ENCODE measurements around the gene CUTC. TPM values are rescaled to one million over a fixed set of nuclear protein-coding genes. Genes with fewer than 3 reads are reported as not detected.

Gene CUTC
- total and polyA plus RNA-seq, 4 donors: 13.0 to 24.7 (median 20.6) TPM

- TF ChIP-seq, protein P1, sequence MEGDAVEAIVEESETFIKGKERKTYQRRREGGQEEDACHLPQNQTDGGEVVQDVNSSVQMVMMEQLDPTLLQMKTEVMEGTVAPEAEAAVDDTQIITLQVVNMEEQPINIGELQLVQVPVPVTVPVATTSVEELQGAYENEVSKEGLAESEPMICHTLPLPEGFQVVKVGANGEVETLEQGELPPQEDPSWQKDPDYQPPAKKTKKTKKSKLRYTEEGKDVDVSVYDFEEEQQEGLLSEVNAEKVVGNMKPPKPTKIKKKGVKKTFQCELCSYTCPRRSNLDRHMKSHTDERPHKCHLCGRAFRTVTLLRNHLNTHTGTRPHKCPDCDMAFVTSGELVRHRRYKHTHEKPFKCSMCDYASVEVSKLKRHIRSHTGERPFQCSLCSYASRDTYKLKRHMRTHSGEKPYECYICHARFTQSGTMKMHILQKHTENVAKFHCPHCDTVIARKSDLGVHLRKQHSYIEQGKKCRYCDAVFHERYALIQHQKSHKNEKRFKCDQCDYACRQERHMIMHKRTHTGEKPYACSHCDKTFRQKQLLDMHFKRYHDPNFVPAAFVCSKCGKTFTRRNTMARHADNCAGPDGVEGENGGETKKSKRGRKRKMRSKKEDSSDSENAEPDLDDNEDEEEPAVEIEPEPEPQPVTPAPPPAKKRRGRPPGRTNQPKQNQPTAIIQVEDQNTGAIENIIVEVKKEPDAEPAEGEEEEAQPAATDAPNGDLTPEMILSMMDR (IDR thresholded peaks at IDR 0.05; ENCODE audit: control extremely low read depth, extremely low read depth): no peak
- Histone ChIP-seq H3K4me1 (ENCODE audit: control insufficient read depth in 5 of 5, insufficient read depth in 5 of 5, low read length in 5 of 5) (peaks cover 0 to 2% (median 0%) of the 10 kb centered on the region in 5 donors), H3K36me3 (ENCODE audit: control insufficient read depth in 4 of 4, insufficient read depth in 4 of 4, low read length in 4 of 4) (no peaks in the 10 kb centered on the region), H3K27me3 (ENCODE audit: control insufficient read depth in 3 of 3, insufficient read depth in 3 of 3, low read length in 2 of 3) (no peaks in the 10 kb centered on the region), H3K27ac (ENCODE audit: low read depth in 1 of 2, low read length in 1 of 2) (no peak overlapping the region), H3K9me3 (ENCODE audit: control insufficient read depth in 4 of 4, insufficient read depth in 3 of 4, low read length in 3 of 4) (no peaks in the 10 kb centered on the region), H3K9ac (ENCODE audit: insufficient read depth in 1 of 2, low read length in 2 of 2) (no peak overlapping the region), H3K4me3 (no peak overlapping the region)
- ATAC-seq (ENCODE audit: insufficient read depth, low FRiP score) (no peak), DNase-seq (no peak)
- 93 to 96% methylated on average over 1 of the region's 1 CpG for WGBS, 2 donors
These were observed 46.1 kb downstream of the CUTC start for GRCh38 chr10:99777918-99778714.

GRCh38 chr10:99779335-99779734 lies 47.3 kb downstream of the CUTC start:
- peak; percentile 38 for ATAC-seq (ENCODE audit: insufficient read depth, low FRiP score)
- TF ChIP-seq, protein P1 (IDR thresholded peaks at IDR 0.05; ENCODE audit: control extremely low read depth, extremely low read depth): no peak
- H3K9me3 ChIP-seq (ENCODE audit: control insufficient read depth in 4 of 4, insufficient read depth in 3 of 4, low read length in 3 of 4): no peaks in the 10 kb centered on the region
- no peak overlapping the region for H3K9ac ChIP-seq (ENCODE audit: insufficient read depth in 1 of 2, low read length in 2 of 2)
- 16 to 27% methylated on average over 4 of the region's 4 CpGs for WGBS, 2 donors
- no peaks in the 10 kb centered on the region for H3K27me3 ChIP-seq (ENCODE audit: control insufficient read depth in 3 of 3, insufficient read depth in 3 of 3, low read length in 2 of 3)
- H3K36me3 ChIP-seq (ENCODE audit: control insufficient read depth in 4 of 4, insufficient read depth in 4 of 4, low read length in 4 of 4): no peaks in the 10 kb centered on the region
- peaks cover 0 to 3% (median under 1%) of the 10 kb centered on the region in 5 donors for H3K4me1 ChIP-seq (ENCODE audit: control insufficient read depth in 5 of 5, insufficient read depth in 5 of 5, low read length in 5 of 5)
- H3K4me3 ChIP-seq: no peak overlapping the region
- DNase-seq: peak in 2 of 3 donors; percentile 50 to 72
- no peak overlapping the region for H3K27ac ChIP-seq (ENCODE audit: low read depth in 1 of 2, low read length in 1 of 2)

DNA sequence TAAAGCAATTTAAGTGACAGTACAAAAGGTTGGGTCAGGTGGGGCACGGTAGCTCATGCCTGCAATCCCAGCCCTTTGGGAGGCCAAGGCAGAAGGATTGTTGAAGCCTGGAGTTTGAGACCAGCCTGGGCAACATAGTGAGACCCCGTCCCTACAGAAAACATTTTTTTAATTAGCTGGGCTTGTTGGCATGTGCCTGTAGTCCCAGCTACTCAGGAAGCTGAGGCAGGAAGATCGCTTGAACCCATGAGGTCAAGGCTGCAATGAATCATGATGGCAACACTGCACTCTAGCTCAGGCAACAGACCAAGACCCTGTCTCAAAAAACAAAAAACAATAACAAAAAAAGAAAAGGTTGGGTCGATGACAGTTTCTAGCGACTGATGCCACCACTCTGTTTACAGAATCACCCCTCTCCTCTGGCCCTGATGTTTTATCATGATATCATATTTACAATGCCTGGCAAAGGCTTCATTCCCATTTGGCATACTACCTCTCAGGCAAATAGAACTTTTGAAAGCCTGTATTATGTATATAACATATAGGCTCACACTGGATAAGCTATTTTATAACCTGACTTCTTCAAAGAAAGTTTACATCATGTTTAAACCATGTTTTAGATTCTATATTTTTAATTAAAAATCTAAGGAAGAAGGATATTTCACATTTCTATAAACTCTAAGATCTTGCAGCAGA lies 49.8 kb downstream of the CUTC start:
- H3K9ac ChIP-seq (ENCODE audit: insufficient read depth in 1 of 2, low read length in 2 of 2): no peak overlapping the region
- no peak overlapping the region for H3K4me3 ChIP-seq
- H3K27ac ChIP-seq (ENCODE audit: low read depth in 1 of 2, low read length in 1 of 2): no peak overlapping the region
- DNase-seq (no peak), ATAC-seq (ENCODE audit: insufficient read depth, low FRiP score) (no peak)
- H3K9me3 ChIP-seq (ENCODE audit: control insufficient read depth in 4 of 4, insufficient read depth in 3 of 4, low read length in 3 of 4): no peaks in the 10 kb centered on the region
- TF ChIP-seq, protein P1 (IDR thresholded peaks at IDR 0.05; ENCODE audit: control extremely low read depth, extremely low read depth): no peak
- H3K36me3 ChIP-seq (ENCODE audit: control insufficient read depth in 4 of 4, insufficient read depth in 4 of 4, low read length in 4 of 4): no peaks in the 10 kb centered on the region
- WGBS, 2 donors: 78 to 79% methylated on average over 5 of the region's 5 CpGs
- H3K27me3 ChIP-seq (ENCODE audit: control insufficient read depth in 3 of 3, insufficient read depth in 3 of 3, low read length in 2 of 3): no peaks in the 10 kb centered on the region
- peaks cover 0 to 4% (median 2%) of the 10 kb centered on the region in 5 donors for H3K4me1 ChIP-seq (ENCODE audit: control insufficient read depth in 5 of 5, insufficient read depth in 5 of 5, low read length in 5 of 5)

All from lung (tissue), 12 donors.